GM18867 (cell line): ENCODE results near the gene TOMM70.
A peak's percentile ranks its signal among the peaks of the same experiment; 100 is the strongest.
"Not testable (repeated sequence)": the region's sequence is repeated elsewhere in the genome, so short reads cannot be mapped to it uniquely, and the experiment has no call there.

Source experiments
- ATAC-seq: cut with Tn5 transposase; IDR thresholded peaks from one replicate; pipeline ENCODE4 v1.9.1; 2021; ENCODE audit warnings: mild to moderate bottlenecking, moderate library complexity; ENCODE audit not compliant: unreplicated experiment

Gene TOMM70

GRCh38 chr3:100368441-100368840, 32.4 kb downstream of the TOMM70 start:
- ATAC-seq: no peak

GRCh38 chr3:100366424-100366823, 34.5 kb downstream of the TOMM70 start:
- ATAC-seq: no peak

- ATAC-seq: no peak
These were observed 36.5 kb downstream of the TOMM70 start for GRCh38 chr3:100364421-100364820.

- no peak for ATAC-seq
These were observed 39.0 kb downstream of the TOMM70 start for GRCh38 chr3:100361897-100362296.

- no peak for ATAC-seq
These were observed 40.0 kb downstream of the TOMM70 start for GRCh38 chr3:100360757-100361496.

- no peak for ATAC-seq
These were observed 41.9 kb downstream of the TOMM70 start for GRCh38 chr3:100359035-100359434.

GRCh38 chr3:100358413-100358812, 42.5 kb downstream of the TOMM70 start:
- no peak for ATAC-seq

GRCh38 chr3:100354850-100355249, 46.0 kb downstream of the TOMM70 start:
- no peak for ATAC-seq

GRCh38 chr3:100352296-100353231, 48.3 kb downstream of the TOMM70 start:
- ATAC-seq: no peak

- not testable (repeated sequence) for ATAC-seq
These were observed 49.1 kb downstream of the TOMM70 start for GRCh38 chr3:100351770-100352169.

GRCh38 chr3:100348727-100349126, 52.2 kb downstream of the TOMM70 start:
- no peak for ATAC-seq

GRCh38 chr3:100340527-100340926, 60.4 kb downstream of the TOMM70 start:
- ATAC-seq: no peak

GRCh38 chr3:100339786-100340185, 61.1 kb downstream of the TOMM70 start:
- no peak for ATAC-seq

- ATAC-seq: no peak
These were observed 62.0 kb downstream of the TOMM70 start for GRCh38 chr3:100338911-100339310.

GRCh38 chr3:100336229-100336628, 64.7 kb downstream of the TOMM70 start:
- not testable (repeated sequence) for ATAC-seq

GRCh38 chr3:100335434-100335833, 65.5 kb downstream of the TOMM70 start:
- peak; percentile 50 for ATAC-seq

- ATAC-seq: peak; percentile 98
These were observed 66.2 kb downstream of the TOMM70 start, which contains the start of gene NIT2 for GRCh38 chr3:100334488-100335351. Gene NIT2 (plus strand): TSS chr3:100334757. CDS start chr3:100334792, 35 bp downstream.

- ATAC-seq: peak; percentile 29
These were observed 66.9 kb downstream of the TOMM70 start for GRCh38 chr3:100333970-100334487.

- no peak for ATAC-seq
These were observed 67.8 kb downstream of the TOMM70 start for GRCh38 chr3:100333051-100333450.

GRCh38 chr3:100331660-100332059, 69.2 kb downstream of the TOMM70 start:
- ATAC-seq: no peak

- ATAC-seq: no peak
These were observed 70.2 kb downstream of the TOMM70 start for GRCh38 chr3:100330651-100331050.
